Measurements from ENCODE around the gene TMEM150B. TPM values are rescaled to one million over a fixed set of nuclear protein-coding genes. Genes with fewer than 3 reads are reported as not detected.

Gene TMEM150B
- total RNA-seq, 1 experiment from 2014 or later: not detected

DNA sequence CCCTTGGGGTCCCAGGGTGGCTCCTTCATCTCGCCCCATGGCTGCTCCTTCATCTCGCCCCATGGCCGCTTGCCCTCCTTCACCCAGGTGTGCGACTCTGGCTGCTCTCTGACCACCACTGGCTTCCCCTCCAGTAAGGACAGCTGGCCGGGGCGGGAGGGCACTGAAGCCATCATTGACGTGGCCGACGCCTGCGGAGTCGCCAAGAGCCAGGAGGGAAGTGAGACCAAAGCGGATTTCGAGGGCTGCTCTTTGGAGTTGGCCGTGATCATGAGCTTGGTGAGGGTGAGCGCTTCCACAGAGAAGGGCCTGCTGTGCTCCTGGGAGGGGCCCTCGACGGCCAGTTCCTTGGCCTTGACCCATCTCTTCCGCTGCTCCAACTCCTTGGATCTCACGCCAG lies 33.4 kb upstream of the TMEM150B start:
- in situ Hi-C loops (cut with HindIII; ENCODE audit: low sequenced_read_pairs): no loop called here

DNA sequence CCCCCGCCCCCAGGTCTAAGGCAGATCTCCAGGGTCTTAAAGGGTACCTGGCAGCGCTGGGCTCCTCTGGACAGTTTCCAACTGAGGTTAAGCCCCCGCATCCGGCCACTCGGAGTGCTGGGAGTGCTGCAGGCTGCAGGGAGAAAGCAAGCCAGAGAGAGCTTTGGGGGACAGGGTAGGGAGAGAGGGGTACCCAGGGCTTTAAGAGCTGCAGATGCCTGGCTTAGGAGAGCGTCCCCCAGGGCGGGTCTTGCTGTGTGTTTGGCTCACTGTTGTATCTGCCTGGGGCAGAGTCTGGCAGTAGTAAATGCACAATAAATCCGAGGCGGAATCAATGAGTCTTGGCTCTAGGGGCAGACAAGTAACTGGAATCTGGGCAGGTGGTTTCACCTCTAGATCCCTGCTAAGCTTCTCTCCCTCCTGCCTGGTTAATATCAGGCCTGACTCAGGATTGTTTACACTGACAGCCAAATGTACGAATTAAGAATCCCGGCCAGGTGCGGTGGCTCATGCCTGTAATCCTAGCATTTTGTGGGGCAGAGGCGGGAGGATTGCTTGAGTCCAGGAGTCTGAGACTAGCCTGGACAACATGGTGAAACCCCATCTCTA lies 30.2 kb upstream of the TMEM150B start:
- DNase-seq (ENCODE audit: low spot score): no peak
- in situ Hi-C loops (cut with HindIII; ENCODE audit: low sequenced_read_pairs): no loop called here

More for the DNA sequence above, 33.4 kb upstream of the TMEM150B start:
- DNase-seq (ENCODE audit: low spot score): no peak

DNA sequence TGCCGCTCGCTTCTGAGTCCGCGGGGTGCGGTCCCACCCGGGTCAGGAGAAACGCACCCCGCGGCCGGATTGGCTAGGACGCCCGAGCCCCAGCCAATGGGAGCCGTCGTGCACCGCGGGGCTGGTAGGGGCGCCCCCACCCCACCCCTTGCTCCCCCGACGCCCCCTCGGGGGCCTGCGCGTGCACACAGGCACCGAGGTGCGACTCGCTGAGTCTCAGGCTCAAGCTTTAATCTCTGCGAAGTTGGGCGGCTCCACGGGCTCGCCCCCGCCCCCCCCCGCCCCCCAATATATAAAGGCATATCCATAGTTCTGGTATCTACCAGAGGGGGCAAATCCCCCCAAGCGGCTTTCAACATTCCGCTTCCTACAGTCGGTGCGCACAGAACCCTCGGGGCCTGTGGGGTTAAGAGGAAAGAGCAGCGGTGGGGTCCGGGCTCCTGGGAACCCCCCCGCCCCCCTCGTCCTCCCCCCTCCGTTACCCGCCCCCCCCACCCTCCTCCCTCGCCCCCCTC lies 29.6 kb upstream of the TMEM150B start, which contains the start of gene COX6B2:
TSS of gene COX6B2 (minus strand) at position 22 of the 515 bp plus-strand sequence. CDS start 198 bp downstream, outside the sequence.
- DNase-seq (ENCODE audit: low spot score): no peak
- in situ Hi-C loops (cut with HindIII; ENCODE audit: low sequenced_read_pairs): no loop called here

DNA sequence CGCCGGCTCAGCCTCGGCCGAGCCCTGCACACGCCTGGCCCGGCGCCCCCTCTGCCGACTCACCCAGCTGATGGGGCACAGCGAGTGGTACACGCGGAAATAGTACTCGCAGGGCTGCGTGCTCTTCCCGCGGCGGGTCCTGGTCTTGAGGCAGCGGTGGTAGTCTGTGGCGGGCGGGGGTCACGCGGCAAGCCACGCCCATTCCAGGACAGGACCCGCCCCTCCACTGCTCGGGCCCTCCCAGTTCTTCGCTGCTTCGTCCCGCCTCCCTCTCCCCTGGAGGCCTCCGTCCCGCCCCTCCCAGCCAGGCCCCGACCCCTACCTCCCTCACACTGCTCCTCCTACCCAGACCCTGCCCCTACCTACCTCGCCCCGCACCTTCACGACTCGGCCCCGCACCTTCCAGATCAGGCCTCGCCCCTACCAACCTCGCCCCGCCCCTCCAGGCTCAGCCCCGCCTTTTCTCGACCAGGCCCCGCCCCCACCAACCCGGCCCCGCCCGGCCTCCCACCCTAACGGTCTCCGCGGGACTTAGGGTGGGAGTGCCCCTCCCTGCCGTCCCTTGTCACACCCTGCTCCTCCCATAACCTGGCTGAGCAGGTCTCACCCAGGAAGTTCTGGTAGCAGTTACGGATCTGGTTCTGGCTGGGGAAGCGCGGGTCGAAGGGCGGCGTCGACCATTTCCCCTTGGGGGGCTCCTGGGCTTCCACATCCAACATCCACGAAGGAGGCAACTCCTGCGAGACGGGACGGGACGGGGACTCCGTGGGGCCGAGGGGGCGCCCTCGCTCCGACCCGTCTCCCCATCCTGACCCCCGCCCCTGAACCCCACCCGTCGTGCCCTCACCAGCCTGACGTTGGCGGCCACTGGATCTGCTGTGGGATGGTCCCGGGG lies 28.9 kb upstream of the TMEM150B start:
- in situ Hi-C loops (cut with HindIII; ENCODE audit: low sequenced_read_pairs): no loop called here
- no peak for DNase-seq (ENCODE audit: low spot score)

DNA sequence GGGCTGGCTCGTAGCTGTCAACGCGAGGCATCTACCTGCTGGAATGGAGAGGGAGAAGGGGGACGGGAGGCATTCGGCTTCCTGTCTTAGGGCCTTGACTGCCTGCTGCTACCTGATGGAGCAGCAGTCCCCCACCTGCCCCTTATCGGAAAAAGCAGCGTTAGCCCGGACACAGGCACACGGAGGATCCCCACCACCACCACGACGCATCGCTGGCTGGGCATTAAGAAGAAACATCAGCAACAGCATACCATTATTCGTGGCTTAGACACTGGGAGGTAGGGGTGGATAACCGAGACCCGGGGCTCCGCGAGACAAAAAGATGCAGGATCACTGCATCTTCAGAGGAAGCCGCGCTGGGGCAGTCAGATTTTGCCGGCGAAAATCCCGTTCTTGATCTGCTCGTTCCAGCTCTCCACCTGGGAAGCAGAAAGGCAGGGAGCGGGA lies 28.2 kb upstream of the TMEM150B start:
- DNase-seq (ENCODE audit: low spot score): no peak
- in situ Hi-C loops (cut with HindIII; ENCODE audit: low sequenced_read_pairs): no loop called here

DNA sequence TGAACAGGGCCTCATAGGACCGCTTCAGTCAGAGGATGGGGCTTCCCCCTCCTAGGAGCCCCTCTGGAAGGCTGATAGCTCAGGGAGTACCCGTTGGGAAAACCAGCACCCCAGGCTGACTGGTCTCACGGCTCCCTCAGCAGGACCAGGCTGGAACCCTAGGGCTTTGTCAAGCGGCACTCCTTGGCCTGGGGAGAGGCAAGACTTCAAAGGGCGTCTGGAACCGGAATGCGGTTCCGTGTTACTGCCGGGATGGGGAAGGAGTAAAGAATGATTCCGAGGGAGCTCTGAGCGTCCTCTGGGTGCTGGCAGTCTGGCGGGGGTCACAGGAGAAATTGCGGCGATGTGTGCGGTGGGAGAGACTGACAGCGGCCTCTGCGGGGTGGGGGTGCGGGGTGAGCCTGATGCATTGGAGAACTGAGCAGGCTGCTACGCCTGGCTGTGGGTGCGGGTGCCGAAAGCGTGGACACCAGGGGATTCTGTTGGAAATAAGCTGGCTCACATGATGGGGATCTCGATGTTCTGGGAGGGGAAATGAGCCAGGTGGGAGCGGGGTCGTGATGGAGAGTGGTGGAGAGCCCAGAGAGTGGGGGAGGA lies 27.5 kb upstream of the TMEM150B start:
- DNase-seq (ENCODE audit: low spot score): no peak
- in situ Hi-C loops (cut with HindIII; ENCODE audit: low sequenced_read_pairs): no loop called here

DNA sequence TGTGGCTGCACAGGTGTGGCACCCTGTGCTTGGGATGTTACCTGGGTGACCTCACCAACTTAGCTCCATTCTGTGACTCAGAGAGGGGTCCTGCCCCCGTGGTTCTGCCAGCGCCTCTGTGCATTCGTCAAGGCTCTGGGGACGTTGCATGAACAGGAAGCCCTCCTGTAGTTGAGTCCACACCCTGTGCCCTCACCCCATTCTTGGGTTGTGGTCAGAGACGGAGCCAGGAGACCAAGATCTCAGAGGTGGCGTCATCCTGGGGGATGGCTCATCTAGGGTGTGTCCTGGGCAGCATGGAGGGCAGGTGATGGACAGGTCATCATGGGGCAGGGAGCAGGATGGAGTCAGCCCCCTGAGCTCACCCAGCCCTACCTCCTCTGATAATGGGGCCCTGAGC lies 26.9 kb upstream of the TMEM150B start:
- DNase-seq (ENCODE audit: low spot score): no peak
- in situ Hi-C loops (cut with HindIII; ENCODE audit: low sequenced_read_pairs): no loop called here

DNA sequence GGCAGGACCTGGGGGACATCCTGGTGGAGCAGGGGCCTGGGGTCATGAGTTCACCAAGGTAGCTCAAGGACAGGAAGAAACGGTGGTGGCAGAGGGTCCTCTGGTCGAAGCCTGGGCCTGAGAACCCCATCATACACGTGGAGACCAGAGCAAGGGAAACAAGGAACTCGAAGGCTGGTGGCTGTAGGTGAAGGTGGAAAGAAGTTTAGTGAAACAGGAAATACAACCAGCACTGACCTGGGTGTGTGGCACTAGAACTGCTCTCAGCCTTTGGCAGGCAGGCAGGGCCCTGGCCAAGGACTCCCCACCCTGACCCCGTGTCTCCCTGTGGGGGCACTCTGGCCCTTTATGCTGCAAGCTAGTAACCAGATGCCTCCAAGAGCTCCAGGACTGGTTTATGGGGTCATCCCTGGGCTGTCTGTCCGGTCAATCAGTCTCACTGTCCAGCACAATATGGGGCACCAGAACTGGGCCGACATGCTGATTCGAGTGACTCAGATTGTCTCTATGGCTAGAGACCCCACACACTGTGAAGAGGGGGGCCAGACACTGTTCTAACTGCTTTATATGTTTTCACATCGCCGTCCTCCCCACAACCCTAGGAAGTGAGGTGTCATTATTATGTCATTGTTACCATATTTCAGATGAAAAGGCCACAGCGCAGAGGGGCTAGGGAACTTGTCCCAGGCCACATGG lies 25.6 kb upstream of the TMEM150B start:
- in situ Hi-C loops (cut with HindIII; ENCODE audit: low sequenced_read_pairs): no loop called here
- DNase-seq (ENCODE audit: low spot score): no peak

DNA sequence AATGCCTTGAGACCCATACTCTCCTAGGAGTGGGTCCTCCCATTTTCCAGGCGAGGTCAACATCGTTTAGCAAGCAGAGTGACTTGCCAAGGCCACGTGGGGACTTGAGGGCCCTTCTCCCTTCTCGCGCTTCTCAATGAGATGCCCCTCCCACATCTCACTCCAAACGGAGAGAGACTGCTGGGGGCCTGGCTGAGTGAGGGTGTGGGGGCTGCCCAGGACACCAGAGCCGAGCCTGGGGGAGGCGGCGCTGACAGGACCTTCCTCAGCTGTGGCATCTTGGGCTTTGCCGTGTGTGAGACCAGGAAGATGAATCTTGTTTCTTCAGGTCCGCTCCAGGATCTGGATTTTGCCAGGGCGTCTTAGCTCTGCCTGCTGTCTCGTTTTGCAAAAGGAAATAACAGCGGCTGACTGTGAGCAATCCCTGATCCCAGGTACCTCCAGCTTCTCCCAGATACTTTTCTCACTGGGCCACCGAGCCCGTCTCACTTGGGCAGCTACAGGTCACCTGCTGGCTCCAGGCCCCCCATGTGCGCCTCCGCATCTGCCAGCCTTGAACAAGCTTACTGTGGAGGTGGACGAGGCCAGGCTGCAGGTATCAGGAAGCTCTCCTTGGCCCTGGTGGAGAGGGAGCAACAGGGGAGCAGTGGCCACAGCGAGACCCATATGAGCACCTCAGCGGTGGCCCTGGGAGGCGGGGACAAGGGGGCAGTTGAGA lies 23.3 kb upstream of the TMEM150B start:
- in situ Hi-C loops (cut with HindIII; ENCODE audit: low sequenced_read_pairs): loop anchor here (10.0 kb wide), 1 partner anchor 174 kb away; no protein-coding TSS in a partner anchor
- peak; percentile 51 for DNase-seq (ENCODE audit: low spot score)

DNA sequence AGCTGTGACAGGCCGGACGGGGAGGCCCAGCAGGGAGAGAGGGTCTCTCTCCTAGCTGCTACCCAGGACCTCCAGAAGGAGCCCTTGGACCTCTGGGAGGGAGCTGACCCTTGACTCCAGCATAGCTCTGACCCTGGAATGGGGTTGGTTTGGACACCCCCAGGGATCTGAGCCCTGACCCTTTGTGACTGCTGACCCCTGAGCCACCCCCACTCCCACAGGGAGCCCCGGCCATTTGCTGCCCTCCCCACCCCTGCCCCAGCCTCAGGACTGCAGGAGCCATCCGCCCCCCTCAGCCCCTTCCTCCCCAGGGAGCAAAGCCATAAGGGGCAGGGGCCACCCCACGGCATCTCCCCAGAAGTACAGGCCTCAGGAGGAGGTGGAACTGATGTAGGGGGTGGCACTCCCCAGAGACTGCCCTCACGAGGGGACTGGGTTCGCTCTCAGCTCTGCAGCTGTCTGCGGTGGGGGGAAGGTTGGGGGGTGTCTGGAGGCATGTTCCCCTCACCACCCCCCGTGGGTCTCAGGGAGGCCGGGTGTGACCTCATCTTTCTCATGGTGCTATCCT lies 22.4 kb upstream of the TMEM150B start:
- in situ Hi-C loops (cut with HindIII; ENCODE audit: low sequenced_read_pairs): loop anchor here (10.0 kb wide), 1 partner anchor 173 kb away; no protein-coding TSS in a partner anchor
- no peak for DNase-seq (ENCODE audit: low spot score)

DNA sequence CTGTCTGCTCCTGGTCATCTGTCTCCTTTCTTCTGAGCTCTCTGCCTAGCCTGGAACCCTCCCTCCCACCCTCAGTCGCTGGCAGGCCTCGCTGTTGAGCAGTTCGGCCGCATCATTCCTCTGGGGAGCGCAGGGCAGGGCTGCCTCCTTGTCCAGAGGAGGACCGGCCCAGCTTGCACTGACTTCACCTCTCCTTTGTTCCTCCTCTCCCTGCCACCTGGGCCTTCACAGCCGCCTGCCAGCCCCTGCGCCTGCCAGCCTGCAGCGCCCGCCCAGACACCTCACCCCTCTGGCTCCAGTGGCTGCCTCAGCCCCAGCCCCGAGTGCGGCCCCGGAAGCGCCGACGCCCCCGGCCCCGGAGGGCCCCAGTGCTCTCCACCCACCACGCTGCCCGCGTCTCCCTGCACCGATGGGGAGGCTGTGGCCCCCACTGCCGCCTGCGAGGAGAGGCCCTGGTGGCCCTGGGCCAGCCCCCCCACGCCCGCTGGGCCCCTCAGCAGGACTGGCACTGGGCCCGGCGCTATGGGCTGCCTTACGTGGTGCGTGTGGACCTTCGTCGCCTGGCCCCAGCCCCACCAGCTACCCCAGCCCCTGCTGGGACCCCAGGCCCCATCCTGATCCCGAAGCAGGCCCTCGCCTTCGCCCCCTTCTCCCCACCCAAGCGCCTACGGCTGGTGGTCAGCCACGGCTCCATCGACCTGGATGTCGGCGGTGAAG lies 21.7 kb upstream of the TMEM150B start:
- in situ Hi-C loops (cut with HindIII; ENCODE audit: low sequenced_read_pairs): loop anchor here (10.0 kb wide), 1 partner anchor 172 kb away; no protein-coding TSS in a partner anchor
- peak; percentile 31 for DNase-seq (ENCODE audit: low spot score)

DNA sequence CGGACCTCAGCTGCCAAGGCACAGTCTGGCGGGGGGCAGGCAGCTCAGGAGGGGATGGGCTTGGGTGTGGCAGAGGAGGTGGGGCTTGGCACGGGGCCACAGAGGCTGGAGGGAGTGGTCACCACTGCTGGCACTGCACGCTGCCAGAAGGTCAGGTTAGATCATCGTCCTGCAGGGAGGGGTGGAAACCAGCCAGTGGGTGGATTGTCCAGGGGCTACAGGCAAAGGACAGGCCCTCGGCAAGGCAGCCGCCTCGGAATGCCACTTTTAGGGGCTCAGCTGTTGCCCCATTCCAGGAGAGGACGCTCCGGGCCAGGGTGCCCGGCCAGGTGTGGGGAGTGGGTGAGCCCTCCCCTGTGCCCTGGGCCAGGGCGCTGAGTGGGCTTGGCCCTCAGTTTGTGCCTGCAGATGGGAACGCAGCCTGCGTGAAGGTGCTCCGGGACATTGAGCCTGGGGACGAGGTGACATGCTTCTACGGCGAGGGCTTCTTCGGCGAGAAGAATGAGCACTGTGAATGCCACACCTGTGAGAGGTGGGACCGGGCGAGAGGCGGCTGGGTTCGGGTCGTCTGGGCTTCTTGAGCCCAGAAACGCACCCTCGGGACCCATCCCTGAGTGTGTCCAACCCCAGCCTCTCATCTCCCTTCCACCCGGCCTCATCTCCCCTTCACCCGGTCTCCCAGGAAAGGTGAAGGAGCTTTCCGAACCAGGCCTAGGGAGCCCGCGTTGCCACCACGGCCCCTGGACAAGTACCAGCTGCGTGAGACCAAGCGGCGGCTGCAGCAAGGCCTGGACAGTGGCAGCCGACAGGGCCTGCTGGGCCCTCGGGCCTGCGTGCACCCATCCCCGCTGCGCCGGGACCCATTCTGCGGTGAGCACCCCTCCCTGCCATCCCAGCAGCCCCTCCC lies 20.9 kb upstream of the TMEM150B start:
- DNase-seq (ENCODE audit: low spot score): no peak
- in situ Hi-C loops (cut with HindIII; ENCODE audit: low sequenced_read_pairs): loop anchor here (10.0 kb wide), 1 partner anchor 171 kb away; no protein-coding TSS in a partner anchor

DNA sequence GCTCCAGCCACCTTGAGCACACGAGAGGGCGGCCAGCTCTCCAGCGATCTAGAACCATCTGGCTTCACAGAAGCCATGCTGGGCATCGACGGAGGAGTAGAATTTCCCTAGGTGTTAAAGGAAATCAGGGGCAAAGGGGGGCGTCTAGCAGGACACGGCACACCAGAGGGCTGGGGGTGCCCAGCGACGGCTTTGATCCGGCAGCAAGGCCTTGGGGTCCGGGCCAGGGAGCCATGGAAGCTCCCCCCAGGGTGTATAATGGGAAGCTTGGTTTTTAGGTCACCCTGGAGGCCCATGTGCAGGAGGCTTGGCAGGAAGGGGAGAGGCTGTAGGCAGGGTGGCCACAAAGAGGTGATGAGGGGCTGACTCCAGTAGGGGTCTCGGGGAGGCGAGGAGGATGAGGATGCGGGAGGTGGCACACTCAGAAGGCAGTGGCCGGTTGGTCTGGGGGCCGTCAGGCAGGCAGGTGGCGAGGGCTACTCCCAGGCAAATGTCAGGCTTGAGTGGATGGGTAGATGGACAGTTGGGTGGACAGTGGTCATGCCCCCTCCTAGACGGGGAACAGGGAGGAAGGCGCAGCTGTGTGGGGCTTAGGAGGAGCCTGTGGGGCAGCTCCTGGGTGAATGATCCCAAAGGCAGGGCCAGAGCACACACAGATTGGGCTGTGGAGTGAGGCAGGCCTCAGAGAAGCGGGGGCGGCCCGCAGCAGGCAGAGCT lies 20.1 kb upstream of the TMEM150B start:
- in situ Hi-C loops (cut with HindIII; ENCODE audit: low sequenced_read_pairs): loop anchor here (10.0 kb wide), 1 partner anchor 170 kb away; no protein-coding TSS in a partner anchor

DNA sequence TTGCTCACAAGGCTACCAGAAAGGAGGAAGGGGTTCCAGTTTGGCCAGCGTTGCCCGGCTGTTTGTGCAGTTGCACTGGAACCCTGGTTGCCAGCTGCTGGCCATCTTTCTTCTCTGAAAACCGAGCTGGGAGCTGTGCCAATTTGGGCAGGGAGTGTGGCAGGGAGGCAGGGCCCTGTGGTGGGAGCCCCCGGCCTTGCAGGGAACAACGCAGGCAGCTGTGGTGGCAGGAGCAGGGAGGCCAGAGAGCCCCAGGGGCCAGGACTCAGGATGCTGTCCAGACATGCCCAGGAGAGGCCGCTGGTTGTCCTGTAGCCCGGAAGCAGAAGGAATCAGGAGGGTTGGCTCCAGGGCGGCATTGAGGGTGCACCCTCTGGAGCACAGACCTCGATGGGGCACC lies 19.3 kb upstream of the TMEM150B start:
- no peak for DNase-seq (ENCODE audit: low spot score)

More for the DNA sequence above, 20.1 kb upstream of the TMEM150B start:
- DNase-seq (ENCODE audit: low spot score): no peak

DNA sequence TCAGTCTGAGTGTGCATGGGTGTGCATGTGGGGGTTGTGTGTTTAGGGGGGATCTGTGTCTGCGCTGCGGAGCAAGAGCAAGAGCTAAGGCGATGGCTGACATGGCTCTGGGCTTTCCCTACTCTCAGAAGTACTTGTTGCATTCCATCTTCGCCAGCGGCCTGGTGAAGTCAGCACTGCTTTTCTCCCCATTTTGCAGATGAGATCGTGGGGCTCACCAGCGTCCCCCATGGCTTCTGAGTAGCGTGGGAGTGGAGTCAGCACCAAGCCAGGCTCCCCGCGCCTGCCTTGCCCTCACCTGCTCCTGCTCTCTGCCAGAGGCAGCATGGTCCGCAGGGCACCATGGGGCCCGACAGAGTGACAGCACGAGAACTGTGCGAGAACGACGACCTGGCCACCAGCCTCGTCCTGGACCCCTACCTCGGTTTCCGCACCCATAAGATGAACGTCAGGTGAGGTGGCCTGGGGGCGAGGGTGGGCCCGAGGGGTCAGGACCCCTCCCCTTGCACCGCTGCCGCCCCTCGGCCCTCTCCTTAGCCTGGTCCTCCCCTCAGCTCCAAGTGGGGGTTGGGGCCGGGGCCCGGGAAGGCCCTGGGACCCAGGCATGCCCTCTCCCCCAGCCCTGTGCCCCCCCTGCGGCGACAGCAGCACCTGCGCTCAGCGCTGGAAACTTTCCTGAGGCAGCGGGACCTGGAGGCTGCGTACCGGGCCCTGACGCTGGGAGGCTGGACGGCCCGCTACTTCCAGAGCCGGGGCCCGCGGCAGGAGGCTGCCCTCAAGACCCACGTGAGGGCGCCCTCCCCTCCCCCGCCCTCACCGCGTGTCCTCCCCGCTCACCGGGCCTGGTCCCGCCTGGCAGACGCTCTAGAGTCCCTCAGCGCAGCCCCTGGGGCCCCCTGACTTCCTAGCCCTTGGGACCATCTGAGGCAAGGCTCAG lies 16.7 kb upstream of the TMEM150B start:
- no peak for DNase-seq (ENCODE audit: low spot score)
- in situ Hi-C loops (cut with HindIII; ENCODE audit: low sequenced_read_pairs): loop anchor here (10.0 kb wide), 1 partner anchor 167 kb away; no protein-coding TSS in a partner anchor

More for the DNA sequence above, 19.3 kb upstream of the TMEM150B start:
- in situ Hi-C loops (cut with HindIII; ENCODE audit: low sequenced_read_pairs): loop anchor here (10.0 kb wide), 1 partner anchor 170 kb away; no protein-coding TSS in a partner anchor
